ENCODE data around the gene CYGB.

DNA sequence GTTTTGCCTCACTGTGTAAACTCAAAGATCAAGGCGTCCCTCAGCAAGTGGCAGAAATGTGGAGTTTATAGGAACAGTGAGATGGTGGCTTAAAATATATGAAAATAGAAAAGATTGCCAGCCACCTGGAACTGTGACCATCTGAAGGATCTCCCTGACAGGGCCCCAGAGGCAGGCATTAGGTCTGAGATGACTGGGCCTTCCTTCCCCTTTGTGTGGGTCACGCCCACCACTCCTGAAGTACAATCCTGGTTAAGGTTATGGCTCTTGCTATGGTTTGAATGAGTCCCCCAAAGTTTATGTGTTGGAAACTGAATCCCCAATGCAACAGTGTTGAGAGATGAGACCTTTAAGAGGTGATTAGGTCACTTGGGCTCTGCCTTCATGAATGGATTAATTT lies 41.8 kb upstream of the CYGB start:
- TF ChIP-seq POLR2AphosphoS5 (IDR thresholded peaks at IDR 0.05; ENCODE audit: insufficient read depth in 1 of 2, low read depth in 1 of 2) (no peak), POLR2A (IDR thresholded peaks at IDR 0.05) (no peak)
- TF ChIP-seq, protein P1, sequence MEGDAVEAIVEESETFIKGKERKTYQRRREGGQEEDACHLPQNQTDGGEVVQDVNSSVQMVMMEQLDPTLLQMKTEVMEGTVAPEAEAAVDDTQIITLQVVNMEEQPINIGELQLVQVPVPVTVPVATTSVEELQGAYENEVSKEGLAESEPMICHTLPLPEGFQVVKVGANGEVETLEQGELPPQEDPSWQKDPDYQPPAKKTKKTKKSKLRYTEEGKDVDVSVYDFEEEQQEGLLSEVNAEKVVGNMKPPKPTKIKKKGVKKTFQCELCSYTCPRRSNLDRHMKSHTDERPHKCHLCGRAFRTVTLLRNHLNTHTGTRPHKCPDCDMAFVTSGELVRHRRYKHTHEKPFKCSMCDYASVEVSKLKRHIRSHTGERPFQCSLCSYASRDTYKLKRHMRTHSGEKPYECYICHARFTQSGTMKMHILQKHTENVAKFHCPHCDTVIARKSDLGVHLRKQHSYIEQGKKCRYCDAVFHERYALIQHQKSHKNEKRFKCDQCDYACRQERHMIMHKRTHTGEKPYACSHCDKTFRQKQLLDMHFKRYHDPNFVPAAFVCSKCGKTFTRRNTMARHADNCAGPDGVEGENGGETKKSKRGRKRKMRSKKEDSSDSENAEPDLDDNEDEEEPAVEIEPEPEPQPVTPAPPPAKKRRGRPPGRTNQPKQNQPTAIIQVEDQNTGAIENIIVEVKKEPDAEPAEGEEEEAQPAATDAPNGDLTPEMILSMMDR (IDR thresholded peaks at IDR 0.05) = no peak

Data from vagina (tissue), 2 donors.